GM18909 (cell line): ENCODE results near the gene BRD9.

Experiments
- ATAC-seq: cut with Tn5 transposase; IDR thresholded peaks from one replicate; pipeline ENCODE4 v1.9.1; 2021; ENCODE audit warnings: mild to moderate bottlenecking; ENCODE audit not compliant: unreplicated experiment, poor library complexity

The BRD9 gene

GRCh38 chr5:905139-905642, 12.6 kb upstream of the BRD9 start:
- ATAC-seq: no peak

- ATAC-seq: no peak
Observed at GRCh38 chr5:903756-904096, 11.1 kb upstream of the BRD9 start.

- ATAC-seq: no peak
Observed at GRCh38 chr5:902129-902916, 9.7 kb upstream of the BRD9 start.

GRCh38 chr5:900781-901180, 8.2 kb upstream of the BRD9 start:
- ATAC-seq: no peak

- ATAC-seq: no peak
Observed at GRCh38 chr5:893711-894110, 1.1 kb upstream of the BRD9 start.

GRCh38 chr5:893137-893506, 521 bp upstream of the BRD9 start:
- ATAC-seq: peak; percentile 9

GRCh38 chr5:891837-892393, 686 bp downstream of the BRD9 start:
- ATAC-seq: no peak

GRCh38 chr5:891117-891836, 1.3 kb downstream of the BRD9 start:
- no peak for ATAC-seq

- ATAC-seq: no peak
Observed at GRCh38 chr5:889075-889710, 3.4 kb downstream of the BRD9 start.

- ATAC-seq: no peak
Observed at GRCh38 chr5:888638-889035, 4.0 kb downstream of the BRD9 start.

GRCh38 chr5:887947-888637, 4.5 kb downstream of the BRD9 start:
- ATAC-seq: no peak

- no peak for ATAC-seq
Observed at GRCh38 chr5:886716-887325, 5.8 kb downstream of the BRD9 start.

- no peak for ATAC-seq
Observed at GRCh38 chr5:886036-886435, 6.6 kb downstream of the BRD9 start.

GRCh38 chr5:885529-885928, 7.1 kb downstream of the BRD9 start:
- ATAC-seq: no peak

GRCh38 chr5:885127-885442, 7.5 kb downstream of the BRD9 start:
- no peak for ATAC-seq

- ATAC-seq: no peak
Observed at GRCh38 chr5:884345-885126, 8.1 kb downstream of the BRD9 start.

GRCh38 chr5:883475-884181, 9.0 kb downstream of the BRD9 start:
- no peak for ATAC-seq

- ATAC-seq: no peak
Observed at GRCh38 chr5:882253-883183, 10.1 kb downstream of the BRD9 start.
